B cell (primary cell): ENCODE data around the gene IL17B.

Experiments
- CTCF ChIP-seq: fragments of 200-600 bp; IDR thresholded peaks from one replicate; pipeline ENCODE4 v1.8.0; 2022; ENCODE audit warnings: antibody characterized with exemption, mild to moderate bottlenecking
- EZH2 ChIP-seq: IDR thresholded peaks from 2 replicates; pipeline ENCODE4 v1.6.1; 2012; ENCODE audit warnings: borderline replicate concordance, low read depth, mild to moderate bottlenecking, moderate library complexity, low read length; ENCODE audit not compliant: insufficient read depth, poor library complexity, severe bottlenecking

DNA sequence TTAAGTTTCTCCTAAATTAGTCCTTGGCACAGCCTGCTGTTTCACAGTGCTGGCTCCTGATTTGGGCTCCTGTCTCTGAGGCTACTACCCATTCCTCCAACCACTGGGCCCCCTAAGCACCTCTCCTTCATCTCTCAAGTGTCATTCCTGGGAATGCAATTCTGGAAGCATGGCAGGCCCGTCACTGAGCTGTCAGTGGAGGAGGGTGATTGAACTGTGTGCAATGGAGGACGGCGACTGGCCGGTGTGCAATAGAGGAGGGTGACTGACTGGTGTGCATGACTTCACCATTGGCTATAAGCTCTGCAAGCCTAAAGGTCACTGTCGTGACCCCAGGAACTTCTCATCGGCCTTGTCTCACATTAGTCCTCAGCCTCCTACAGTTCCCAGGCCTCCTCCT, 12.4 kb upstream of the IL17B start:
- no peak for TF ChIP-seq CTCF
- no peak for TF ChIP-seq EZH2
